AG10803 (cell line): ENCODE measurements around the gene RSPH9.

ENCODE experiments used
- DNase-seq: peaks from one replicate; pipeline ENCODE4 v3.0.0; 2010; ENCODE audit warnings: low read depth
- H3K4me3 ChIP-seq: 2 replicates; pipeline ENCODE4 v1.5.1; 2011; ENCODE audit warnings: mild to moderate bottlenecking, low read length, control low read depth
- CTCF ChIP-seq: conservative IDR thresholded peaks from 2 replicates; pipeline ENCODE4 v1.5.1; 2011; ENCODE audit warnings: mild to moderate bottlenecking, low read length, control low read depth, inconsistent platforms

RSPH9 gene

GRCh38 chr6:43703512-43704429, 58.9 kb downstream of the RSPH9 start:
- TF ChIP-seq CTCF = no peak
- DNase-seq = no peak
- H3K4me3 ChIP-seq = no peak overlapping the region

- TF ChIP-seq CTCF = no peak
- DNase-seq = peak; percentile 12
- no peak overlapping the region for H3K4me3 ChIP-seq
Measured at GRCh38 chr6:43705996-43706395, 61.2 kb downstream of the RSPH9 start.

GRCh38 chr6:43706788-43707187, 62.0 kb downstream of the RSPH9 start:
- H3K4me3 ChIP-seq = no peak overlapping the region
- no peak for DNase-seq
- no peak for TF ChIP-seq CTCF

GRCh38 chr6:43707269-43707668, 62.4 kb downstream of the RSPH9 start:
- no peak for DNase-seq
- no peak for TF ChIP-seq CTCF
- no peak overlapping the region for H3K4me3 ChIP-seq

- no peak overlapping the region for H3K4me3 ChIP-seq
- no peak for TF ChIP-seq CTCF
- DNase-seq = no peak
Measured at GRCh38 chr6:43707767-43708166, 62.9 kb downstream of the RSPH9 start.

GRCh38 chr6:43708860-43709653, 64.2 kb downstream of the RSPH9 start:
- H3K4me3 ChIP-seq = no peak overlapping the region
- no peak for TF ChIP-seq CTCF
- peak; percentile 81 for DNase-seq
